Measurements from ENCODE around the gene LRP8. TPM values are rescaled to one million over a fixed set of nuclear protein-coding genes. Genes with fewer than 3 reads are reported as not detected.

LRP8 gene
- total RNA-seq, 1 experiment from 2014 or later, result 28.6 TPM

DNA sequence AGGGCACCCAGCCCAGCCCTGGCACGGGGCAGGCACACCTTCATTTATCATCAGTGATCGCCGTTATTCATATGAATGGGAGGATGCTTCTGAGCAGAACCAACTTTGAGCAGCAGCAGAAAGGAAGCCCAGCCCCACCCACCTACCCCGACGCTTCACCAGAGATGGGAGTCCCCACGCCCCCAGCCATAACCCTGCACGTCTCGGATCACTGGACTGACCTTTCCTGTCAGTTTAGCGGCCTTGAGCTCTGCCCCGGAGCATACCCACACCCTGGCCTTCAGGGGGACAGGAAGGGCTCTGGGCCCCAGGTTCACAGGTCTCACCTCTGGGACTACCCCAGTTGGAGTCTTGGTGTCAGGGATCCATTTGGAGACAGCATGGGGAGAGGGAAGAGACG, 18.1 kb downstream of the LRP8 start:
- H3K4me3 ChIP-seq (ENCODE audit: low read depth in 2 of 2, low read length in 2 of 2), result no peak overlapping the region
- no TSS peak for BruUV-seq (replicated peaks)
- TF ChIP-seq, protein P1, sequence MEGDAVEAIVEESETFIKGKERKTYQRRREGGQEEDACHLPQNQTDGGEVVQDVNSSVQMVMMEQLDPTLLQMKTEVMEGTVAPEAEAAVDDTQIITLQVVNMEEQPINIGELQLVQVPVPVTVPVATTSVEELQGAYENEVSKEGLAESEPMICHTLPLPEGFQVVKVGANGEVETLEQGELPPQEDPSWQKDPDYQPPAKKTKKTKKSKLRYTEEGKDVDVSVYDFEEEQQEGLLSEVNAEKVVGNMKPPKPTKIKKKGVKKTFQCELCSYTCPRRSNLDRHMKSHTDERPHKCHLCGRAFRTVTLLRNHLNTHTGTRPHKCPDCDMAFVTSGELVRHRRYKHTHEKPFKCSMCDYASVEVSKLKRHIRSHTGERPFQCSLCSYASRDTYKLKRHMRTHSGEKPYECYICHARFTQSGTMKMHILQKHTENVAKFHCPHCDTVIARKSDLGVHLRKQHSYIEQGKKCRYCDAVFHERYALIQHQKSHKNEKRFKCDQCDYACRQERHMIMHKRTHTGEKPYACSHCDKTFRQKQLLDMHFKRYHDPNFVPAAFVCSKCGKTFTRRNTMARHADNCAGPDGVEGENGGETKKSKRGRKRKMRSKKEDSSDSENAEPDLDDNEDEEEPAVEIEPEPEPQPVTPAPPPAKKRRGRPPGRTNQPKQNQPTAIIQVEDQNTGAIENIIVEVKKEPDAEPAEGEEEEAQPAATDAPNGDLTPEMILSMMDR (IDR thresholded peaks at IDR 0.05), result no peak
- TF ChIP-seq SIN3A (IDR thresholded peaks at IDR 0.05; ENCODE audit: borderline replicate concordance, insufficient read depth, low read depth, low read length), result no peak
- TF ChIP-seq POLR2AphosphoS5 (IDR thresholded peaks at IDR 0.05; ENCODE audit: low read depth, low read length), result no peak
- TF ChIP-seq, protein P2, sequence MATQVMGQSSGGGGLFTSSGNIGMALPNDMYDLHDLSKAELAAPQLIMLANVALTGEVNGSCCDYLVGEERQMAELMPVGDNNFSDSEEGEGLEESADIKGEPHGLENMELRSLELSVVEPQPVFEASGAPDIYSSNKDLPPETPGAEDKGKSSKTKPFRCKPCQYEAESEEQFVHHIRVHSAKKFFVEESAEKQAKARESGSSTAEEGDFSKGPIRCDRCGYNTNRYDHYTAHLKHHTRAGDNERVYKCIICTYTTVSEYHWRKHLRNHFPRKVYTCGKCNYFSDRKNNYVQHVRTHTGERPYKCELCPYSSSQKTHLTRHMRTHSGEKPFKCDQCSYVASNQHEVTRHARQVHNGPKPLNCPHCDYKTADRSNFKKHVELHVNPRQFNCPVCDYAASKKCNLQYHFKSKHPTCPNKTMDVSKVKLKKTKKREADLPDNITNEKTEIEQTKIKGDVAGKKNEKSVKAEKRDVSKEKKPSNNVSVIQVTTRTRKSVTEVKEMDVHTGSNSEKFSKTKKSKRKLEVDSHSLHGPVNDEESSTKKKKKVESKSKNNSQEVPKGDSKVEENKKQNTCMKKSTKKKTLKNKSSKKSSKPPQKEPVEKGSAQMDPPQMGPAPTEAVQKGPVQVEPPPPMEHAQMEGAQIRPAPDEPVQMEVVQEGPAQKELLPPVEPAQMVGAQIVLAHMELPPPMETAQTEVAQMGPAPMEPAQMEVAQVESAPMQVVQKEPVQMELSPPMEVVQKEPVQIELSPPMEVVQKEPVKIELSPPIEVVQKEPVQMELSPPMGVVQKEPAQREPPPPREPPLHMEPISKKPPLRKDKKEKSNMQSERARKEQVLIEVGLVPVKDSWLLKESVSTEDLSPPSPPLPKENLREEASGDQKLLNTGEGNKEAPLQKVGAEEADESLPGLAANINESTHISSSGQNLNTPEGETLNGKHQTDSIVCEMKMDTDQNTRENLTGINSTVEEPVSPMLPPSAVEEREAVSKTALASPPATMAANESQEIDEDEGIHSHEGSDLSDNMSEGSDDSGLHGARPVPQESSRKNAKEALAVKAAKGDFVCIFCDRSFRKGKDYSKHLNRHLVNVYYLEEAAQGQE (IDR thresholded peaks at IDR 0.05; ENCODE audit: insufficient read depth in 1 of 2, low read depth in 2 of 2, low read length in 1 of 2), result no peak
- TF ChIP-seq TCF7L2 (IDR thresholded peaks at IDR 0.05; ENCODE audit: low read depth, low read length), result no peak
- POLR2A ChIA-PET, result no interaction called here
- no peaks in the 10 kb centered on the region for H3K36me3 ChIP-seq (ENCODE audit: control insufficient read depth, insufficient read depth, low read length)
- H3K27me3 ChIP-seq (ENCODE audit: control insufficient read depth, insufficient read depth, low read length), result no peaks in the 10 kb centered on the region
- ATAC-seq (no peak), DNase-seq (ENCODE audit: low read depth, low spot score) (no peak)
- no peaks in the 10 kb centered on the region for H3K9me3 ChIP-seq (ENCODE audit: control insufficient read depth, insufficient read depth, low read depth, low read length)
- H3K27ac ChIP-seq (ENCODE audit: low read length), result no peak overlapping the region
- no peaks in the 10 kb centered on the region; the same call in 1 of the 2 replicates for H3K4me1 ChIP-seq (ENCODE audit: control insufficient read depth, insufficient read depth, low read length)
- CTCF ChIA-PET, result no interaction called here
- in situ Hi-C loops (cut with HindIII; ENCODE audit: low pct_unique_long_range_greater_than_20kb, low sequenced_read_pairs) (no loop called here), intact Hi-C loops (cut with micrococcal nuclease; ENCODE audit: unreplicated experiment) (no loop called here)

DNA sequence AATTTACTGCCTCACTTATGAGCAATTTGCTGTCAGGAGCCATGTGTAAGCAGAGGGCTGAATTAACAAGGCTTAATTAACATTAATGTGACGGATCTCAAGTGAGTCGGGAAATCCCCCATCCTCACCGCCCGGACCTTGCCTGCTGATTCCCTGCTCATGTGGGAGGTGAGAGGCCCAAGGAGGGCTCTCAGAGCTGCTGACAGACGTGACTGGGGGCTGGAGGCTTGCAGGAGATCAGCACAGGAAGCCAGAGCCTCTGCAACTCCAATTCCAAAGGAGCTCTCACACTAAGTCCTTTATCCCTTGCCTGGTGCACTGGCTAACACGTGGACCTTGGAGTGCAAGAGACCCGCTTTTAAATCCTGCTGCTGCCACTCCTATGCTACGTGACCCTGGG, 19.4 kb downstream of the LRP8 start:
- CTCF ChIA-PET, result no interaction called here
- Histone ChIP-seq H3K4me1 (ENCODE audit: control insufficient read depth, insufficient read depth, low read length) (peaks cover 4% of the 10 kb centered on the region; the same call in 1 of the 2 replicates), H3K9me3 (ENCODE audit: control insufficient read depth, insufficient read depth, low read depth, low read length) (no peaks in the 10 kb centered on the region), H3K27me3 (ENCODE audit: control insufficient read depth, insufficient read depth, low read length) (no peaks in the 10 kb centered on the region), H3K36me3 (ENCODE audit: control insufficient read depth, insufficient read depth, low read length) (no peaks in the 10 kb centered on the region), H3K27ac (ENCODE audit: low read length) (no peak overlapping the region), H3K4me3 (ENCODE audit: low read depth in 2 of 2, low read length in 2 of 2) (no peak overlapping the region)
- intact Hi-C loops (cut with micrococcal nuclease; ENCODE audit: unreplicated experiment) (no loop called here), in situ Hi-C loops (cut with HindIII; ENCODE audit: low pct_unique_long_range_greater_than_20kb, low sequenced_read_pairs) (no loop called here)
- DNase-seq (ENCODE audit: low read depth, low spot score), result no peak
- TF ChIP-seq POLR2AphosphoS5 (IDR thresholded peaks at IDR 0.05; ENCODE audit: low read depth, low read length) (no peak), TCF7L2 (IDR thresholded peaks at IDR 0.05; ENCODE audit: low read depth, low read length) (no peak), SIN3A (IDR thresholded peaks at IDR 0.05; ENCODE audit: borderline replicate concordance, insufficient read depth, low read depth, low read length) (no peak)
- no TSS peak for BruUV-seq (replicated peaks)
- ATAC-seq, result no peak
- POLR2A ChIA-PET, result no interaction called here

DNA sequence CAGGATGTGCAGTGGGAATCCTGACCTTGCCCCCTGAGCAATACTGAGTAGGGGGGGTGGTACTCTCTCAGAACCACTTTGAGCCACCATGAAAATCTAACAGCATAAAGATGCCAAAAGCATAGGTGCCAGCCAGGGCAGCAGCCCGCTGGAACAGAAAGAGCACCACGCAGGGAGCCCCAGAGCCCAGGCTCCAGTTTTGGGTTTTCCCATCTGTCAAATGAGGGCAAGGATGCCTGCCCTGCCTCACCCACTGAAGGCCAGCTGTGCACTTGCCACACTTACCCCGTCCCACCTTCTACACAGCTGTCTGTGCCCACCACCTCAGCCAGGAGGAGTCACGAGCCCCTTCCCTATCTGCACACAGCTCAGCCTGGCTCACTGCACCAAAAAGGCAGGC, 20.8 kb downstream of the LRP8 start:
- ATAC-seq (no peak), DNase-seq (ENCODE audit: low read depth, low spot score) (no peak)
- no peak overlapping the region for H3K27ac ChIP-seq (ENCODE audit: low read length)
- no peak overlapping the region for H3K4me3 ChIP-seq (ENCODE audit: low read depth in 2 of 2, low read length in 2 of 2)
- no TSS peak for BruUV-seq (replicated peaks)
- ChIA-PET CTCF (no interaction called here), POLR2A (no interaction called here)
- H3K36me3 ChIP-seq (ENCODE audit: control insufficient read depth, insufficient read depth, low read length), result no peaks in the 10 kb centered on the region
- no peak for TF ChIP-seq POLR2AphosphoS5 (IDR thresholded peaks at IDR 0.05; ENCODE audit: low read depth, low read length)
- TF ChIP-seq SIN3A (IDR thresholded peaks at IDR 0.05; ENCODE audit: borderline replicate concordance, insufficient read depth, low read depth, low read length), result no peak
- TF ChIP-seq, protein P2 (IDR thresholded peaks at IDR 0.05; ENCODE audit: insufficient read depth in 1 of 2, low read depth in 2 of 2, low read length in 1 of 2), result no peak
- no peak for TF ChIP-seq TCF7L2 (IDR thresholded peaks at IDR 0.05; ENCODE audit: low read depth, low read length)
- TF ChIP-seq, protein P1 (IDR thresholded peaks at IDR 0.05), result no peak
- intact Hi-C loops (cut with micrococcal nuclease; ENCODE audit: unreplicated experiment) (no loop called here), in situ Hi-C loops (cut with HindIII; ENCODE audit: low pct_unique_long_range_greater_than_20kb, low sequenced_read_pairs) (no loop called here)
- H3K27me3 ChIP-seq (ENCODE audit: control insufficient read depth, insufficient read depth, low read length), result no peaks in the 10 kb centered on the region
- no peaks in the 10 kb centered on the region for H3K9me3 ChIP-seq (ENCODE audit: control insufficient read depth, insufficient read depth, low read depth, low read length)
- peaks cover 4% of the 10 kb centered on the region; the same call in 1 of the 2 replicates for H3K4me1 ChIP-seq (ENCODE audit: control insufficient read depth, insufficient read depth, low read length)
